AG10803 (cell line): ENCODE data around the gene COL27A1.

Experiments used
- DNase-seq: peaks from one replicate; pipeline ENCODE4 v3.0.0; 2010; ENCODE audit warnings: low read depth
- H3K4me3 ChIP-seq: 2 replicates; pipeline ENCODE4 v1.5.1; 2011; ENCODE audit warnings: mild to moderate bottlenecking, low read length, control low read depth
- CTCF ChIP-seq: conservative IDR thresholded peaks from 2 replicates; pipeline ENCODE4 v1.5.1; 2011; ENCODE audit warnings: mild to moderate bottlenecking, low read length, control low read depth, inconsistent platforms

The COL27A1 gene

GRCh38 chr9:114304416-114305188, 149.3 kb downstream of the COL27A1 start:
- no peak overlapping the region for H3K4me3 ChIP-seq
- TF ChIP-seq CTCF, result no peak
- DNase-seq, result no peak

- H3K4me3 ChIP-seq, result no peak overlapping the region
- peak; percentile 48 for DNase-seq
- TF ChIP-seq CTCF, result no peak
These were observed 152.5 kb downstream of the COL27A1 start for GRCh38 chr9:114307899-114308267.

- H3K4me3 ChIP-seq, result no peak overlapping the region
- no peak for DNase-seq
- TF ChIP-seq CTCF, result no peak
These were observed 153.1 kb downstream of the COL27A1 start for GRCh38 chr9:114308361-114308950.

GRCh38 chr9:114309096-114309495, 153.8 kb downstream of the COL27A1 start:
- no peak for TF ChIP-seq CTCF
- no peak overlapping the region for H3K4me3 ChIP-seq
- no peak for DNase-seq

GRCh38 chr9:114310471-114311450, 155.4 kb downstream of the COL27A1 start:
- TF ChIP-seq CTCF, result no peak
- no peak overlapping the region for H3K4me3 ChIP-seq
- no peak for DNase-seq

- DNase-seq, result no peak
- no peak for TF ChIP-seq CTCF
- H3K4me3 ChIP-seq, result no peak overlapping the region
These were observed 156.5 kb downstream of the COL27A1 start for GRCh38 chr9:114311571-114312512.
